PC-9 (cell line): ENCODE measurements around the gene COL20A1. TPM values are rescaled to one million over a fixed set of nuclear protein-coding genes. Genes with fewer than 3 reads are reported as not detected.

ENCODE experiments used
- BruUV-seq: library from RNA; stranded (reverse); fragments of 400-500 nt; replicated peaks from 2 replicates; lab custom pipeline; 2021; lab: Mats Ljungman, UMichigan
- CTCF ChIA-PET: fragments of 300-600 bp; sonication (Branson Sonifier 250); formaldehyde crosslinking; loops from one replicate; lab custom pipeline; 2022; ENCODE audit warnings: antibody characterized with exemption; lab: Charles Lee
- POLR2A ChIA-PET: fragments of 300-600 bp; sonication (Branson Sonifier 250); formaldehyde crosslinking; loops from one replicate; lab custom pipeline; 2022; ENCODE audit warnings: antibody characterized with exemption; ENCODE audit not compliant: unreplicated experiment; lab: Charles Lee
- DNase-seq, 2 experiments: peaks; one replicate each; pipeline versions ENCODE4 v3.0.0 to v3.0.0-alpha.2; 2015 to 2022; ENCODE audit warnings: mixed read lengths in 1 of 2
- H2AFZ ChIP-seq: fragments of 200-600 bp; sonication (generic); 2 replicates; pipeline ENCODE4 v1.8.1; 2017; ENCODE audit warnings: antibody characterized with exemption
- H3F3A ChIP-seq: fragments of 200-600 bp; sonication (generic); 2 replicates; pipeline ENCODE4 v1.8.1; 2017; ENCODE audit warnings: antibody characterized with exemption, mild to moderate bottlenecking, low read depth; ENCODE audit not compliant: insufficient read depth
- H3K27ac ChIP-seq: fragments of 200-600 bp; sonication (generic); 2 replicates; pipeline ENCODE4 v1.6.1; 2016; ENCODE audit warnings: mixed run types
- H3K27me3 ChIP-seq: fragments of 200-600 bp; sonication (generic); 2 replicates; pipeline ENCODE4 v1.6.1; 2016; ENCODE audit warnings: low read depth, mixed run types; ENCODE audit not compliant: insufficient read depth
- H3K36me3 ChIP-seq: fragments of 200-600 bp; sonication (generic); 2 replicates; pipeline ENCODE4 v1.6.1; 2016; ENCODE audit warnings: low read depth, mixed run types
- H3K4me1 ChIP-seq: fragments of 200-600 bp; sonication (generic); replicated peaks from 2 replicates; pipeline ENCODE4 v1.6.1; 2016; ENCODE audit warnings: mixed run types; ENCODE audit not compliant: insufficient read depth
- H3K4me2 ChIP-seq: fragments of 200-600 bp; sonication (generic); 2 replicates; pipeline ENCODE4 v1.6.1; 2017; ENCODE audit warnings: mixed run types
- H3K4me3 ChIP-seq: fragments of 200-600 bp; sonication (generic); 2 replicates; pipeline ENCODE4 v1.6.1; 2016; ENCODE audit warnings: mixed run types
- H3K79me2 ChIP-seq: fragments of 200-600 bp; sonication (generic); 2 replicates; pipeline ENCODE4 v1.6.1; 2017; ENCODE audit warnings: low read depth, mixed run types
- H3K9me2 ChIP-seq: fragments of 200-600 bp; sonication (generic); 2 replicates; pipeline ENCODE4 v1.8.1; 2017; ENCODE audit warnings: mild to moderate bottlenecking; ENCODE audit not compliant: insufficient read depth
- H3K9me3 ChIP-seq: fragments of 200-600 bp; sonication (generic); 2 replicates; pipeline ENCODE4 v1.8.1; 2016; ENCODE audit warnings: low read depth; ENCODE audit not compliant: insufficient read depth
- H4K20me1 ChIP-seq: fragments of 200-600 bp; sonication (generic); 2 replicates; pipeline ENCODE4 v1.8.1; 2017; ENCODE audit not compliant: insufficient read depth
- CTCF ChIP-seq: fragments of 200-600 bp; sonication (generic); conservative IDR thresholded peaks from 2 replicates; pipeline ENCODE4 v1.6.1; 2017; ENCODE audit warnings: mixed run types, antibody characterized with exemption, mild to moderate bottlenecking, moderate library complexity
- EZH2 ChIP-seq: fragments of 200-600 bp; sonication (generic); IDR thresholded peaks from 2 replicates; pipeline ENCODE4 v1.8.0; 2017; ENCODE audit warnings: antibody characterized with exemption, low read depth
- intact Hi-C: fragments of 100-400 bp; cut with micrococcal nuclease; formaldehyde crosslinking; loops from one replicate; pipeline ENCODE4 v1.10.0; 2022; ENCODE audit not compliant: unreplicated experiment
- total RNA-seq: library from RNA; stranded (reverse); gene quantifications from 2 replicates; pipeline ENCODE4 v1.2.3, GENCODE V29; 2021

COL20A1 gene
- total RNA-seq, 1 experiment from 2014 or later = not detected

DNA sequence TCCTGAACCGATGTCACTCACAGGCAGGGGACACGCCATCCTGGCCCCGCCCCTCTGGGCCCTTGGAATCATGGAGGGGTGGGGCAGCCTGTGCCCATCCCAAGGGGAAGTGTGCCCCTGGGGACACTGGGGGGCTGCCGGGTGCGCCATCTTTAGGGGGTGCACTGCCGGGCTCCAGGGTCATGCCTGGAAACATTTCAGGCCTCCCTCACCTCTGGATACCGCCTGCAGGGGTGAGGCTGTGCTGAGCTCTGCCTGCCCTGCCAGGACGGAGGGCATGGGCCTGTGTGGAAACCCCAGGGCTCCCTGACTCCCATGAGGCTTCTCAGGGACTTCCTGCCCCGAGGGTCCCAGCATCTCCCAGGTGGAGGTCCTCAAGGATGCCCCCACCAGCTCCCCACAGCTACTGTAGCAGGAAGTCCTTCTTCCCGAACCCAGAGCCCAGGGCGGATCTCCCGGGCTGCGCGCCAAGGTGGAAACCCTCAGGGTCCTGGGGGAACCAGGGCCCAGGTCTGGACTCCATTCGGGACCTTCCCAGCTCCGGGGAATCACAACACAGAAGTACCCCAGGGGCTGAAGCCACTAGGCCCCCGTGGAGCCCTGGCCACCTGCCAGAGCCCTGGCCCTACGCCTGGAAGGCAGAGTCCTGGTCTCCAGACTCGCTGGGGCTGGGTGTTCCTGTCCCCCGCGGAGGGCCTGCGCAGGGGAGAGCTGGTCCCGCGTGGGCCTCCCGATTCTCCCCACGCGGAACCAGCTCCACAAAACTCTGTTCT is 52.5 kb downstream of the COL20A1 start:
- Histone ChIP-seq H3F3A (peaks cover 3% of the 10 kb centered on the region; the same call in 1 of the 2 replicates), H3K79me2 (no peaks in the 10 kb centered on the region), H3K27ac (no peak overlapping the region), H3K9me2 (no peaks in the 10 kb centered on the region), H4K20me1 (no peaks in the 10 kb centered on the region), H3K27me3 (peaks cover 92% of the 10 kb centered on the region), H3K4me2 (no peak overlapping the region), H3K36me3 (no peaks in the 10 kb centered on the region), H3K4me3 (no peak overlapping the region), H2AFZ (no peak overlapping the region), H3K9me3 (peaks cover 3% of the 10 kb centered on the region; the same call in 1 of the 2 replicates), H3K4me1 (no peaks in the 10 kb centered on the region)
- no peak for TF ChIP-seq CTCF
- TF ChIP-seq EZH2 = no peak
- intact Hi-C loops = no loop called here
- CTCF ChIA-PET = no interaction called here
- POLR2A ChIA-PET = interaction anchor here (0.6 kb wide), 1 partner anchor 138 kb away, joined by 6 read pairs; no protein-coding TSS in a partner anchor
- DNase-seq = no peak
- no TSS peak for BruUV-seq

GRCh38 chr20:63346131-63347080 is 53.4 kb downstream of the COL20A1 start:
- peaks cover 83% of the 10 kb centered on the region for H3K27me3 ChIP-seq
- POLR2A ChIA-PET = no interaction called here
- H3F3A ChIP-seq = no peaks in the 10 kb centered on the region; the same call in 1 of the 2 replicates
- H3K9me3 ChIP-seq = no peaks in the 10 kb centered on the region
- no peak overlapping the region for H3K27ac ChIP-seq
- no peaks in the 10 kb centered on the region for H3K36me3 ChIP-seq
- no peak overlapping the region for H3K4me3 ChIP-seq
- CTCF ChIA-PET = no interaction called here
- H3K4me2 ChIP-seq = no peak overlapping the region
- intact Hi-C loops = no loop called here
- no peaks in the 10 kb centered on the region for H3K9me2 ChIP-seq
- DNase-seq = no peak
- TF ChIP-seq EZH2 (0 out of 2 replicates have a peak, but pooled peaks have one; percentile 58), CTCF (no peak)
- H3K79me2 ChIP-seq = no peaks in the 10 kb centered on the region
- no peaks in the 10 kb centered on the region for H3K4me1 ChIP-seq
- no peak overlapping the region for H2AFZ ChIP-seq
- no peaks in the 10 kb centered on the region for H4K20me1 ChIP-seq
- no TSS peak for BruUV-seq

DNA sequence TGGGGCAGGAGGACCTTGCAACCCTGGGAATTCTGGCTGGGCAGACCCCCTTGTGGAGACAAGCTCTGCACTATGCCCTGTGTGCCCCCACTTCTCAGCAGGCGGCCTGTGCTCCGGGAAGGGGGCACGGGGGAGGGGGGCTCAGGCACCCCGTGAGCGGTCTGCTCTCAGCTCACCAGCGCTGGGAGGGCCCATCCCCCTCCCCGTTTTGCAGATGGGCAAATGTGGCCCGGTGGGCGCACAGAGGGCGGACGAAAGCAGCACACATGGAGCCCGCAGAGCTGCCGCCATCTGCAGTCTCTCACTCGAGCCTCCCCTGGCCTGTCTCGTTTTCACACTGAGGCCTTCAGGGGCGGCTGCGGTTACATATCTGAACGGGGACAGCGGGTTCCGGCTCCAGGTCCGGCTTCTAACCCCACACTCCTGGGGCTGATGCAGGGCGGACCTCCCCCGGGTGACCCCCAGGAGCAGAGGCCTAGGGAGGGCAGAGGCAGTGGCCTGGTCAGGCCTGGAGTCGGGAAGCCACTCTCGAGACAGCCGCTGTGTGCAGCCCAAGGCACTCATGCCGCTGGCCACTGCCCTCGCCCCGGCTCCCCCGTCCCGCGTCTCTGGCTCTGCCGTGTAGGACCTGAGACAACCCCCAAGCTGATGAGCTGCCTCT is 54.2 kb downstream of the COL20A1 start:
- H3K27ac ChIP-seq = no peak overlapping the region
- H3K36me3 ChIP-seq = no peaks in the 10 kb centered on the region
- H3K4me2 ChIP-seq = no peak overlapping the region
- peaks cover 77% of the 10 kb centered on the region for H3K27me3 ChIP-seq
- ChIA-PET CTCF (interaction anchor here (0.6 kb wide), 1 partner anchor 74 kb away, joined by 4 read pairs; no protein-coding TSS in a partner anchor), POLR2A (no interaction called here)
- H3K4me1 ChIP-seq = no peaks in the 10 kb centered on the region
- DNase-seq = no peak
- TF ChIP-seq CTCF (no peak), EZH2 (peak; percentile 70; the same call in 1 of the 2 replicates)
- H3K9me3 ChIP-seq = no peaks in the 10 kb centered on the region
- H3F3A ChIP-seq = no peaks in the 10 kb centered on the region; the same call in 1 of the 2 replicates
- intact Hi-C loops = no loop called here
- H2AFZ ChIP-seq = no peak overlapping the region
- H4K20me1 ChIP-seq = no peaks in the 10 kb centered on the region
- H3K79me2 ChIP-seq = no peaks in the 10 kb centered on the region
- no TSS peak for BruUV-seq
- H3K9me2 ChIP-seq = no peaks in the 10 kb centered on the region
- no peak overlapping the region for H3K4me3 ChIP-seq
